Activated CD8-positive, alpha-beta T cell treated with anti-CD3 and anti-CD28 coated beads, Interleukin-2, amount 10 ng/mL, durations not matched to agents 7 days and 5 days (primary cell): ENCODE data around the gene ARRB1. TPM values are rescaled to one million over a fixed set of nuclear protein-coding genes. Genes with fewer than 3 reads are reported as not detected.

Source experiments
- ATAC-seq: fragments of 150-1000 bp; cut with Tn5 transposase; one replicate; pipeline ENCODE4 v1.10.0; 2021; ENCODE audit warnings: moderate library complexity
- CTCF ChIA-PET: fragments of 350-600 bp; sonication (Branson Sonifier 250); formaldehyde crosslinking; loops from one replicate; lab custom pipeline; 2021; ENCODE audit warnings: antibody characterized with exemption; lab: Charles Lee
- POLR2A ChIA-PET: fragments of 350-600 bp; sonication (Branson Sonifier 250); formaldehyde crosslinking; loops from one replicate; lab custom pipeline; 2021; ENCODE audit warnings: antibody characterized with exemption; lab: Charles Lee
- DNase-seq: peaks from one replicate; pipeline ENCODE4 v3.0.0-alpha.2; 2020
- H3K27ac Mint-ChIP-seq: one replicate; pipeline ENCODE4 v1.8.0; 2021; ENCODE audit warnings: mild to moderate bottlenecking, mixed read lengths
- H3K27me3 Mint-ChIP-seq: one replicate; pipeline ENCODE4 v1.8.0; 2021; ENCODE audit warnings: low read depth, mixed read lengths
- H3K36me3 Mint-ChIP-seq: one replicate; pipeline ENCODE4 v1.8.0; 2021; ENCODE audit warnings: low read depth, mixed read lengths
- H3K4me1 Mint-ChIP-seq: one replicate; pipeline ENCODE4 v1.8.0; 2021; ENCODE audit warnings: low read depth, mixed read lengths
- H3K4me3 Mint-ChIP-seq: one replicate; pipeline ENCODE4 v1.8.0; 2021; ENCODE audit warnings: mild to moderate bottlenecking, mixed read lengths
- H3K9me3 Mint-ChIP-seq: one replicate; pipeline ENCODE4 v1.8.0; 2022; ENCODE audit warnings: mixed read lengths; ENCODE audit not compliant: insufficient read depth
- total RNA-seq, 2 experiments: library from RNA; stranded (reverse); gene quantifications; one replicate each; pipeline ENCODE4 v1.2.3, GENCODE V29; 2021

Gene ARRB1
- total RNA-seq, 2 experiments from 2014 or later, result 69.4 to 82.6 TPM

DNA sequence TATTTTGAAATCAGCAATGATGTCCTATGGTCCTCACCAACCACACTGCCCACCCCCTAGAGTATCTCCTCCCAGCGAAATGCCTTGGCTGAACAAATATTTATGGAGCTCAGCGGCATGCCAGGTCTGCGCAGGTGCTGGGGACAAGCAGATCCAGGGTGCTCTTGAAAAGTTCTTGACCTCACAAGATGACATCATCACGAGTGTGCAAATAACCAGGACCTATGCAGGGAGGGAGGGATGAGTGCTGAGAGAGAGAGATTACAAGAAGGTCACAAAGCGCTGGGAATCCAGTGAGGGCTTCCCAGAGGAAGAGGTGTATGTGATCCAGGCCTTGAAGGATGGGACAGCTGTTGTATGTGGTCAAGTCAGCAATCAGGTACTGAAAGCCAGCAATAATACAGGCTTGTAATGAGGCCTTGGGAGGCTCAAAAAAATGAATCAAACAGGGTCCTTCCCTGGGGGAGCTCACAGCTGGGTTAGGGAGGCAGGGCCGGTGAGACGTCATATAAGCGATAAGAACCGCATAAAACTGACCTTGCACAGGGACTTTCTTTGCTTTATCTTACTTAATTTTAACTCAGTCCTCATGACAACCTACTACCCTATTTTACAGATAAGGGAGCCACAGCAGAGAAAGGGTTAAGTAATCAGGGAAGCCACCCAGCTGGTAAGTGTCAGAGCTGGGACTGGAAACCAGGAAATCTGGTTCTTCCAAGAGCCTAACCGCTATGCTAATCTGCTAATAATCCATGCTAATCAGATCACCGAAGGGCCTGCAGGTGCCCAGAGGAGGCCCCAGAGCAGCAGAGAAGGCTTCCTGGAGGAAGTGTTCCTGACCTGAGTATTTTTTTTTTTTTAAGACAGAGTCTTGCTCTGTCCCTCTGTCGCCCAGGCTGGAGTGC, 8.2 kb downstream of the ARRB1 start:
- no peak overlapping the region for H3K4me3 Mint-ChIP-seq
- H3K27me3 Mint-ChIP-seq, result no peaks in the 10 kb centered on the region
- H3K36me3 Mint-ChIP-seq, result peaks cover 32% of the 10 kb centered on the region
- no peak for DNase-seq
- no peak for ATAC-seq
- no peaks in the 10 kb centered on the region for H3K9me3 Mint-ChIP-seq
- H3K4me1 Mint-ChIP-seq, result peaks cover 99% of the 10 kb centered on the region
- POLR2A ChIA-PET, result interaction anchor here (1.1 kb wide), 1 partner anchor 9 kb away, joined by 4 read pairs; no protein-coding TSS in a partner anchor
- CTCF ChIA-PET, result interaction anchor here (1.8 to 7.8 kb wide), 3 partner anchors 8 to 42 kb away, joined by 10 to 110 read pairs (median 53); partner anchors contain the start of gene ARRB1
- H3K27ac Mint-ChIP-seq, result peak overlapping the region; percentile 73

DNA sequence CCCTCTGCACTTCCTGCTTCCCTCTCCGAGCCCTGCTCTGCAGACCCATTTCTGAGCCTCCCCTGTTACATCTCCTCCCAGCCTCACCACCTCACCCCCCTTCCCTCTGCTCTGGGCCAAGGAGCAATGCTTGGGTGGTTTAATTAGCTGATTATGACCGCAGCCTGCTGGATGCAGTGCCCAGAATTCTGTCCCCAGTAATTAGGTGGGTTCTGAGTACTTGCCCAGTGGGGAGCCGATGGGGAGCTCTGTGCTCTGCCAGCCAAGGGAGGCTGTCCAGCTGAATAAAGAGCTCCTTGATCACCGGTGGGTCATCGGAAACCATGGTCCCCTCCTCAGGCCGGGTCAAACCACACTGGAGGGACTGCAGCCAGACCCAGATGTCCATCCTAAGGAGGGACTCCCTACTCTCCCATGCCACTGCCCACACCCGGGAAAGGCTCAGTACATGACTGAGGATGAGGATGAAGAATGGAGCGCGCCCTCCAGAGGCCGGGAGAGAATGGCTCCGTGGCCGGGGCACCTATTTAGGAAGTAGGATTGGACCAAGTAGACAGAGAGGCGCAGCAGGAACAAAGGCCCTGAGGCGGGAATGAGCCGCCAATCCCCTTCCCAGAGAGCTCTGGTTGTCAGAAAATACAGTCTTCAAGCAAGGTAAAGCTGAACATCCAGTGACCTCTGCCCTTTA, 9.1 kb downstream of the ARRB1 start:
- Mint-ChIP-seq H3K9me3 (no peaks in the 10 kb centered on the region), H3K4me3 (no peak overlapping the region), H3K4me1 (peaks cover 98% of the 10 kb centered on the region), H3K27ac (peak overlapping the region; percentile 97), H3K36me3 (peaks cover 34% of the 10 kb centered on the region), H3K27me3 (no peaks in the 10 kb centered on the region)
- ChIA-PET POLR2A (interaction anchor here (1.1 kb wide), 1 partner anchor 10 kb away, joined by 4 read pairs; no protein-coding TSS in a partner anchor), CTCF (interaction anchor here (1.8 to 7.8 kb wide), 3 partner anchors 9 to 43 kb away, joined by 10 to 110 read pairs (median 53); partner anchors contain the start of gene ARRB1)
- DNase-seq, result no peak
- ATAC-seq, result no peak

DNA sequence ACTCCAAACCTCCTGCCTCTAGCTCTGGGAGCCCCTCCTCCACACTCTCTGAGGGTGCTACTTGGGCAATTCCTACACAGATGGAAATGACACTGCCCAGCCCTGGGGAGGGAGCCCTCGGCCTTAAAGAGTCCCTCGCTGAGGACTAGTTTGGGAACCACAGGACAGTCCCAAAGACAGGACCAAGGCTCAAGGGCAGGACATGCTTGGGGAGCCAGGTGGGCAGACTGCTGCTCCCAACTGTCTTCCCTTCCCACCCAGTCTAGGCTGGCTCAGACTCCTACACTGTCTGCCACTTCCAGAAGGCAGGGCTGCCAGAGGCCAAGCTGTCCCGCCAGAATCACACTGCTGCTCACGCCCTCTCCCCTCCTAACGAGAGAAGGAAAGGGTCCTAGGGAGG, 9.8 kb downstream of the ARRB1 start:
- H3K27ac Mint-ChIP-seq, result peak overlapping the region; percentile 97
- H3K27me3 Mint-ChIP-seq, result no peaks in the 10 kb centered on the region
- H3K4me3 Mint-ChIP-seq, result no peak overlapping the region
- ATAC-seq, result no peak
- H3K9me3 Mint-ChIP-seq, result no peaks in the 10 kb centered on the region
- no peak for DNase-seq
- peaks cover 98% of the 10 kb centered on the region for H3K4me1 Mint-ChIP-seq
- POLR2A ChIA-PET, result interaction anchor here (1.1 to 2.2 kb wide), 3 partner anchors 12 to 41 kb away, joined by 4 to 10 read pairs (median 4); no protein-coding TSS in a partner anchor
- CTCF ChIA-PET, result interaction anchor here (1.3 to 7.8 kb wide), 6 partner anchors 10 to 65 kb away, joined by 7 to 110 read pairs (median 32); partner anchors contain the start of gene ARRB1
- H3K36me3 Mint-ChIP-seq, result peaks cover 39% of the 10 kb centered on the region

DNA sequence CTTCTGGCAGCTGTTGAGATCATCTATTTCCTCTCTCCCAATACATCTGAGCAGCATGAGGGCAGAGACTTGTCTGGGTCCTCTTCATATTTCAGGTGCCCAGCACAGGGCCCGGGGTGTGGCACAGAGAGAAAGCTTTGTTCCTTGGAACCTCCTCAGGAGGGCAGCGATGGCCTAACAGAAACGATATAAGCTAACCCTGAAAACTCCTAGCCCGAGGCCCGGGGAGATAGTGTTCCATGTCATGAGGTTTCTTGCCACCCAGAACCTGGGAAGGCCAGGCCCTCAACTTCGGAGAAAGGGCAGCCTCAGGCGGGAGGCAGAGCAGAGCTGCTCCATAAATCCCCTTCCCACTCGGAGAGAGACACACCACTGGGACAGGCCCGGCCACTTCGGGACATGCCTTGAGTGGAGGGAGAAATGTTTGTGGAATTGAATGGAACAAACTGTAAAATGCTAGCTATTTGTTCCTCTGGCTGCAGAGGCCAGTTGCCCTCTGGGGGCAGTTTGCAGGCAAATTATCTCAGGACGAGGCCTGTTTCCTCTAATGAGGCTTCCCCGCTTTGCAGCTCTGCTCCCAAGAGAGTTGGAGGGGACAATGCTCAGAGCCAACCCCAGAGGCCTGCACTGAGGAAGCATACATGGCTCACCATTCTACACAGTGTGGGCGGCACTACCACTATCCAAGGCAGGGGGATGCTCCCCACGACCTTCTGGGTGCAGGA, 11.6 kb downstream of the ARRB1 start:
- H3K4me3 Mint-ChIP-seq, result peak overlapping the region; percentile 70
- DNase-seq, result peak; percentile 42
- no peaks in the 10 kb centered on the region for H3K9me3 Mint-ChIP-seq
- CTCF ChIA-PET, result interaction anchor here (0.6 to 7.8 kb wide), 12 partner anchors 8 to 68 kb away, joined by 3 to 110 read pairs (median 6); partner anchors contain the start of gene ARRB1
- peak overlapping the region; percentile 97 for H3K27ac Mint-ChIP-seq
- POLR2A ChIA-PET, result interaction anchor here (0.6 to 2.8 kb wide), 9 partner anchors 9 to 60 kb away, joined by 3 to 22 read pairs (median 4); partner anchors contain the start of gene ARRB1
- peaks cover 87% of the 10 kb centered on the region for H3K4me1 Mint-ChIP-seq
- no peaks in the 10 kb centered on the region for H3K27me3 Mint-ChIP-seq
- peak; percentile 29 for ATAC-seq
- H3K36me3 Mint-ChIP-seq, result peaks cover 44% of the 10 kb centered on the region

DNA sequence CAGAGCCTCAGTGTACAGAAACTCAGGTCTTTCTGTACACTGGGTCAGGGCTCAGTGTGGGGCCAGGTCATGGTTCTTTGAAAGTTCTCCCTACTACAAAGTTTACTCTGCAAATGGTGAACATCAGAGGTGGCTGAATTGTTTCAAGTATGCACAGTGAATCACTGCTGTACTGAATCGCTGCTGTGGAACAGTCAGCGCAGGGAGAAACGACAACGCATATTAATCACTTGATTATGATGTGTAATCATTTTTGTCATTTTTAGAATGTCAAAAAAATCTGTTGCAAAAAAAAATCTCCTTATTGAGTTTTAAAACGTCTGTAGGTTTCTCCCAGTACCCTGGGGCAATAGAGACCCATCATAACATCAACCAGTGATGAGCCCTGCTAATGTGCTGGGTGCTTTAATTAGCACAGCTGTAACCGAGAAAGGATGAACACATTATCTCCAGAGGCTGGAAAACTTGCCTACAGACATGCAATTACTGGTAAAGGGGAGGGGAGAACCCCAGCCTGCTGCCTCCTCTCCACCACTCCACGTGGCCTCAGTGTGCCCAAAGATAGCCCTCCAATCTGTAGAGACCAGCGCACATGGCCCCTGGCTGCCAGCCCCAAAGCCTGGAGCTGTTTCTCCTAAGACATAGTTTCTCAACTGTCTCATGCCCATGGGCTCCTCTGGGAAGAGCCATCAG, 12.8 kb downstream of the ARRB1 start:
- Mint-ChIP-seq H3K4me3 (no peak overlapping the region), H3K9me3 (no peaks in the 10 kb centered on the region), H3K36me3 (peaks cover 44% of the 10 kb centered on the region), H3K4me1 (peaks cover 82% of the 10 kb centered on the region), H3K27me3 (no peaks in the 10 kb centered on the region), H3K27ac (peak overlapping the region; percentile 86)
- ATAC-seq (no peak), DNase-seq (no peak)
- ChIA-PET POLR2A (interaction anchor here (0.6 to 2.8 kb wide), 5 partner anchors 10 to 61 kb away, joined by 3 to 22 read pairs (median 4); partner anchors contain the start of gene ARRB1), CTCF (interaction anchor here (0.6 to 7.8 kb wide), 11 partner anchors 10 to 69 kb away, joined by 3 to 110 read pairs (median 6); partner anchors contain the start of gene ARRB1)

DNA sequence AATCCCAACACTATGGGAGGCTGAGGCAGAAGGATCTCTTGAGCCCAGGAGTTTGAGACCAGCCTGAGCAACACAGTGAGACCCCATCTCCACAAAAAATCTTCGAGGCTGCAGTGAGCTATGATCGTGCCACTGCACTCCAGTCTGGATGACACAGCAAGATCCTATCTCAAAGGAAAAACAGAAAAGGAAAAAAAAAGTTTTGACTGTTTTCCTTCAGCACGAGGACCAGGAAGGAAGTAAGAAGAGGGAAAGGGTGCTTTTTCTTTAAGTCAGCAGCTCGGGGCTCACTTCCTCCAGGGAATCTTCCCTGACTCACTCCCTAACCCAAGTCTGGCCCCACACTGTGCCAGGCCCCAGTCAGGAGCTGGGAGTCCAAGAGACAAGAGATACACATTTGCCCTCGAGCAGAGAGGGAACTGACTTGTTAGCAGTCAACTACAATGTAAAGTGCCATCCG, 14.2 kb downstream of the ARRB1 start:
- no peak for DNase-seq
- H3K27me3 Mint-ChIP-seq, result no peaks in the 10 kb centered on the region
- H3K4me1 Mint-ChIP-seq, result peaks cover 81% of the 10 kb centered on the region
- H3K9me3 Mint-ChIP-seq, result peaks cover 2% of the 10 kb centered on the region
- peak overlapping the region; percentile 10 for H3K27ac Mint-ChIP-seq
- POLR2A ChIA-PET, result interaction anchor here (1.8 kb wide), 1 partner anchor 8 kb away, joined by 4 read pairs; no protein-coding TSS in a partner anchor
- H3K36me3 Mint-ChIP-seq, result peaks cover 48% of the 10 kb centered on the region
- no peak for ATAC-seq
- no peak overlapping the region for H3K4me3 Mint-ChIP-seq
- CTCF ChIA-PET, result interaction anchor here (1.0 to 7.8 kb wide), 4 partner anchors 8 to 57 kb away, joined by 3 to 110 read pairs (median 28); partner anchors contain the start of gene ARRB1

DNA sequence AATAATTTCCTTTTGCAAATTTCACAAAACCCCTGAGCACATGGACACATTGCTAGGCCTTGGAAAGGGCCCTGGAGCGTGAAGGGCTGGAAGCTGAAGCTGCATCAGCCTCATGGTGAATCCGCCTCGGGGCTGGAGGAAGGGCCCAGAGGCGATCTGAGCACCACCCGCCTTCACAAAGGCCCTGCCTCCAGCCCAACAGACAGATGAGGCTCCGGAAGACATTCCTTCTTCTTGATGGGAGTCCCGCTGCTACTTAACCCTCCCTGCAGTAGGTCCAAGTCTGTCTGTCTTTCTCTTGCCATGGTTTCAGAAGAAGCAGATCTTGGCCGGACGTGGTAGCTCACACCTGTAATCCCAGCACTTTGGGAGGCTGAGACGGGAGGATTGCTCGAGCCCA, 16.5 kb downstream of the ARRB1 start:
- Mint-ChIP-seq H3K9me3 (peaks cover 8% of the 10 kb centered on the region), H3K4me3 (no peak overlapping the region), H3K4me1 (peaks cover 77% of the 10 kb centered on the region), H3K27me3 (no peaks in the 10 kb centered on the region), H3K27ac (peak overlapping the region; percentile 14), H3K36me3 (peaks cover 57% of the 10 kb centered on the region)
- ChIA-PET CTCF (interaction anchor here (0.9 to 1.1 kb wide), 3 partner anchors 48 to 59 kb away, joined by 3 read pairs; no protein-coding TSS in a partner anchor), POLR2A (no interaction called here)
- DNase-seq (no peak), ATAC-seq (no peak)

DNA sequence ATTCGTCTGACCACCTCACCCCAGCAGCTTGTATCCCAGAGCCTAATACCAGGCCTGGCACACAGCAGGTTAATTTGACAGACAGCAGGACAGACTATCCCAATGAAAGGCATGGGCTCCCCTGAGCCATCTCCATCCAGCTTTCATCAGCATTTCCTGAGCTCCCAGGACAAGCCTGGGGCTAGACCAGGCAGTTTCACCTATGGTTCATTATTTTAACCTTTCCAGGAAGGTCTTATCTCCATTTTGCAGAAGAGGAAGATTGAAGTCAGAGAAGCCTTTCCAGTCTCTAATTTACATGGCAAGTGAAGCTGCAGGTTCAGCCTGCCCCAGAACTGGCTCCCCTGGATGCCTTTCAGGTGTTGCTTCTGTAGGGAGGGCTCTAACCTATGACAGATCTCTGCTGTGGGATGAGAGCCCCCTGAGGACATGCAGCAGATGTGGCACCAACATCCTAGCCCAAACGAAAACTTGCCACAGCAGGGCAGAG, 17.0 kb downstream of the ARRB1 start:
- Mint-ChIP-seq H3K9me3 (peaks cover 8% of the 10 kb centered on the region), H3K36me3 (peaks cover 54% of the 10 kb centered on the region), H3K27me3 (no peaks in the 10 kb centered on the region), H3K4me3 (no peak overlapping the region), H3K27ac (no peak overlapping the region), H3K4me1 (peaks cover 77% of the 10 kb centered on the region)
- CTCF ChIA-PET, result interaction anchor here (0.9 to 1.1 kb wide), 2 partner anchors 58 to 59 kb away, joined by 3 read pairs; no protein-coding TSS in a partner anchor
- no peak for ATAC-seq
- no peak for DNase-seq
- POLR2A ChIA-PET, result no interaction called here

DNA sequence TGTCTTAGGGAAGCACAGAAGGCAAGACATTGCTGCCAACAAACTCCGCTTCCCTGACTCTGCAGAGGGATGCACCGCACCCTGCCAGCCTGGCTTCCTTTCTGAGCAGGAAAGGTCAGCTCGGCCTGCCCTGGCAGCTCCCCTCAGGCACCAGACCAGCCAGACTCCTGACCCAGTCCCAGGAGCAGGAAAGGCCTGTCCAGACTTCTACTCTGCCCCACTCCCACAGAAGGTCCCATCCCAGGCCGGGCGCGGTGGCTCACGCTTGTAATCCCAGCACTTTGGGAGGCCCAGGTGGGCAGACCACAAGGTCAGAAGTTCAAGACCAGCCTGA, 17.7 kb downstream of the ARRB1 start:
- POLR2A ChIA-PET, result no interaction called here

More for the DNA sequence above, 17.7 kb downstream of the ARRB1 start:
- peaks cover 8% of the 10 kb centered on the region for H3K9me3 Mint-ChIP-seq
- CTCF ChIA-PET, result interaction anchor here (0.6 to 6.4 kb wide), 2 partner anchors 52 to 331 kb away, joined by 3 to 48 read pairs; no protein-coding TSS in a partner anchor
- H3K4me3 Mint-ChIP-seq, result no peak overlapping the region
- no peak for ATAC-seq
- H3K27ac Mint-ChIP-seq, result no peak overlapping the region
- peaks cover 49% of the 10 kb centered on the region for H3K36me3 Mint-ChIP-seq
- H3K4me1 Mint-ChIP-seq, result peaks cover 77% of the 10 kb centered on the region
- no peak for DNase-seq
- H3K27me3 Mint-ChIP-seq, result no peaks in the 10 kb centered on the region
